Heart right ventricle (tissue), 16 donors: ENCODE results near the gene AGPAT4. TPM values are rescaled to one million over a fixed set of nuclear protein-coding genes. Genes with fewer than 3 reads are reported as not detected.

Experiments used
- ATAC-seq, 8 donors: fragments of 200-7000 bp; cut with Tn5 transposase; one replicate each; pipeline ENCODE4 v1.9.1; 2020; ENCODE audit warnings: mild to moderate bottlenecking in 8 of 8, moderate library complexity in 8 of 8, moderate number of reproducible peaks in 1 of 8
- DNase-seq, 2 donors: peaks; one replicate each; pipeline ENCODE4 v3.0.0-alpha.2; 2020
- H3K27ac ChIP-seq, 10 donors: fragments of 200-600 bp; sonication (generic) in 2 of 10; one replicate each; pipeline versions ENCODE4 v1.5.0 to v1.8.0; 2020 to 2022; ENCODE audit warnings: mild to moderate bottlenecking in 3 of 10
- H3K27me3 ChIP-seq, 7 donors: fragments of 200-600 bp; one replicate each; pipeline ENCODE4 v1.8.0; 2021 to 2022; ENCODE audit warnings: mild to moderate bottlenecking in 2 of 7
- H3K36me3 ChIP-seq, 9 donors: fragments of 200-600 bp; sonication (generic) in 1 of 9; one replicate each; pipeline versions ENCODE4 v1.5.0 to v1.8.0; 2020 to 2022; ENCODE audit warnings: mild to moderate bottlenecking in 2 of 9
- H3K4me1 ChIP-seq, 9 donors: fragments of 200-600 bp; sonication (generic) in 1 of 9; one replicate each; pipeline versions ENCODE4 v1.5.0 to v1.8.0; 2020 to 2022; ENCODE audit warnings: mild to moderate bottlenecking in 4 of 9
- H3K4me3 ChIP-seq, 10 donors: fragments of 200-600 bp; sonication (generic) in 2 of 10; one replicate each; pipeline versions ENCODE4 v1.5.0 to v1.8.0; 2020 to 2022; ENCODE audit warnings: mild to moderate bottlenecking in 7 of 10, moderate library complexity in 2 of 10
- H3K9me3 ChIP-seq, 11 donors: fragments of 200-600 bp in 10 of 11; sonication (generic) in 2 of 11; one replicate each; pipeline versions ENCODE4 v1.5.0 to v1.8.0; 2013 to 2022; ENCODE audit warnings: mild to moderate bottlenecking in 2 of 11, control low read depth in 1 of 11, moderate library complexity in 1 of 11
- CTCF ChIP-seq, 9 donors: fragments of 200-600 bp; sonication (generic) in 2 of 9; IDR thresholded peaks; one replicate each; pipeline versions ENCODE4 v1.5.0 to v1.8.0; 2021 to 2022; ENCODE audit warnings: antibody characterized with exemption in 9 of 9, mild to moderate bottlenecking in 5 of 9, moderate library complexity in 1 of 9
- WGBS, 2 donors: extraction: QIAGEN DNeasy Blood & Tissue Kit; methylation state at CpG; one replicate each; pipeline ENCODE4 v1.1.7; 2013; ENCODE audit warnings: inconsistent platforms in 1 of 2; 5-methylcytosine and 5-hydroxymethylcytosine counted together
- intact Hi-C, 10 donors: fragments of 100-400 bp; cut with DNase I; formaldehyde crosslinking; loops; one replicate each; pipeline versions ENCODE4 v1.11.1 to v1.14.2; 2022
- polyA plus RNA-seq, 2 donors: library from polyadenylated mRNA; stranded (reverse); fragments of 200-250 nt; gene quantifications; one replicate each; pipeline ENCODE4 v1.2.3, GENCODE V29; 2013
- total RNA-seq, 10 donors: library from RNA; stranded (reverse); fragmentation: NEBNext Ultra II Directional in 3 of 10; extraction: Animal tissue kit (Norgen Biotek cat#: 25700) in 3 of 10; gene quantifications; one replicate each; pipeline versions ENCODE4 v1.2.1 to v1.2.4, GENCODE V29; 2021 to 2023
- donor health status: Arrhythmogenic right ventricular cardiomyopathy.
- donor health status: ischemic (EF 13 %, LVEDD 7.1; RV severe dilation, severe dysfunction).
- donor health status: healthy with polysubstance abuse.
- donor health status: DM: no; HTN: yes; CAD: no.
- donor health status: DM: no; HTN: no; CAD: no.
- donor health status: ischemic (EF 25% LVEDD 6.9; RV normal size, moderate dysfunction).
- donor health status: ischemic (EF 25% LVEDD 5.7; RV mildly dilated, moderate dysfunction).
- donor health status: healthy.
- donor health status: DM: yes; HTN: yes; CAD: no.
- donor health status: Ischemic cardiomyopathy.
- donor health status: ischemic (EF 35%, LVEDD 5.7; RV mildly dilated, moderate dysfunction).
- donor health status: nonischemic (EF 11% LVEDD 7.7; RV severe dilation, severe dysfunction).
- donor health status: DM: yes; HTN: yes; CAD: no.
- donor health status: PGD.
- donor health status: ischemic (EF 29% LVEDD 5.4; RV normal size, mild dysfunction).
- donor health status: nonischemic (EF 23%, LVEDD 6.1; RV moderate dilation, normal function).

Gene AGPAT4
- total and polyA plus RNA-seq, 12 donors, result 1.2 to 3.8 (median 1.6) TPM

- DNase-seq (no peak), ATAC-seq (no peak)
- H3K27ac ChIP-seq, result no peak overlapping the region
- H3K27me3 ChIP-seq, result no peaks in the 10 kb centered on the region
- H3K4me1 ChIP-seq, result no peaks in the 10 kb centered on the region
- H3K4me3 ChIP-seq, result no peak overlapping the region
- WGBS, 2 donors, result 90 to 95% methylated on average over 8 of the region's 8 CpGs
- intact Hi-C loops, result no loop called here
- no peaks in the 10 kb centered on the region for H3K9me3 ChIP-seq
- TF ChIP-seq CTCF (IDR thresholded peaks at IDR 0.05), result no peak
- peaks cover 0 to 11% (median 0%) of the 10 kb centered on the region in 9 donors for H3K36me3 ChIP-seq
Measured at GRCh38 chr6:161264181-161264580, 9.7 kb downstream of the AGPAT4 start.

GRCh38 chr6:161261816-161262215, 12.0 kb downstream of the AGPAT4 start:
- no peak for DNase-seq
- Histone ChIP-seq H3K36me3 (peaks cover 0 to 11% (median 0%) of the 10 kb centered on the region in 9 donors), H3K27me3 (no peaks in the 10 kb centered on the region), H3K27ac (no peak overlapping the region), H3K4me3 (no peak overlapping the region), H3K4me1 (peaks cover 0 to 13% (median 0%) of the 10 kb centered on the region in 9 donors), H3K9me3 (no peaks in the 10 kb centered on the region)
- ATAC-seq, result no peak
- WGBS, 2 donors, result 90 to 92% methylated on average over 3 of the region's 3 CpGs
- intact Hi-C loops, result no loop called here
- no peak for TF ChIP-seq CTCF (IDR thresholded peaks at IDR 0.05)

DNA sequence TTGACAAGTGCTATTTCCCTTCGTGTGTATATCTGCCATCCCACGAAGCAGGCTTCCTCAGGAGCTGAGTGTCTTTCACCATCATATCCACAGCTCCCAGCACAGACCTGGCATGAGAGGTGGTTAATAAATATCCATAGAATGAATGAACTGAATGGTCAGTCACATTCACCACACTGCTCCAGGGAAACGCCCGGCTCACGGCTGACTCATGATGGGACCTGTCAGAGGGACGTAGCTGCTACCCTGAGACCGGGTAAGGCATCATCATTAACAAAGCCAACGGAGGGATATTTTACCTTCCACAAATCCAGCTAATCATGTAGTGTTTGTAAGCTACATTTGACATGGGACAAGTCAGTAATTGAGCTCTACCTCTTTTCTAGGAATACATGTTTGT, 12.5 kb downstream of the AGPAT4 start:
- intact Hi-C loops, result no loop called here
- no peaks in the 10 kb centered on the region for H3K27me3 ChIP-seq
- ATAC-seq (no peak), DNase-seq (no peak)
- no peak for TF ChIP-seq CTCF (IDR thresholded peaks at IDR 0.05)
- peaks cover 0 to 11% (median 0%) of the 10 kb centered on the region in 9 donors for H3K36me3 ChIP-seq
- no peak overlapping the region for H3K4me3 ChIP-seq
- peaks cover 0 to 13% (median 0%) of the 10 kb centered on the region in 9 donors for H3K4me1 ChIP-seq
- H3K9me3 ChIP-seq, result no peaks in the 10 kb centered on the region
- 81 to 82% methylated on average over 8 of the region's 8 CpGs for WGBS, 2 donors
- H3K27ac ChIP-seq, result no peak overlapping the region

GRCh38 chr6:161259302-161259701, 14.6 kb downstream of the AGPAT4 start:
- DNase-seq (no peak), ATAC-seq (no peak)
- no peak overlapping the region for H3K4me3 ChIP-seq
- H3K4me1 ChIP-seq, result peaks cover 0 to 22% (median 0%) of the 10 kb centered on the region in 9 donors
- WGBS, 2 donors, result 96 to 99% methylated on average over 8 of the region's 8 CpGs
- intact Hi-C loops, result no loop called here
- H3K9me3 ChIP-seq, result no peaks in the 10 kb centered on the region
- no peak for TF ChIP-seq CTCF (IDR thresholded peaks at IDR 0.05)
- peaks cover 0 to 11% (median 0%) of the 10 kb centered on the region in 9 donors for H3K36me3 ChIP-seq
- no peak overlapping the region for H3K27ac ChIP-seq
- H3K27me3 ChIP-seq, result no peaks in the 10 kb centered on the region
